ENCODE measurements around the gene SIPA1L3.

Gene SIPA1L3

DNA sequence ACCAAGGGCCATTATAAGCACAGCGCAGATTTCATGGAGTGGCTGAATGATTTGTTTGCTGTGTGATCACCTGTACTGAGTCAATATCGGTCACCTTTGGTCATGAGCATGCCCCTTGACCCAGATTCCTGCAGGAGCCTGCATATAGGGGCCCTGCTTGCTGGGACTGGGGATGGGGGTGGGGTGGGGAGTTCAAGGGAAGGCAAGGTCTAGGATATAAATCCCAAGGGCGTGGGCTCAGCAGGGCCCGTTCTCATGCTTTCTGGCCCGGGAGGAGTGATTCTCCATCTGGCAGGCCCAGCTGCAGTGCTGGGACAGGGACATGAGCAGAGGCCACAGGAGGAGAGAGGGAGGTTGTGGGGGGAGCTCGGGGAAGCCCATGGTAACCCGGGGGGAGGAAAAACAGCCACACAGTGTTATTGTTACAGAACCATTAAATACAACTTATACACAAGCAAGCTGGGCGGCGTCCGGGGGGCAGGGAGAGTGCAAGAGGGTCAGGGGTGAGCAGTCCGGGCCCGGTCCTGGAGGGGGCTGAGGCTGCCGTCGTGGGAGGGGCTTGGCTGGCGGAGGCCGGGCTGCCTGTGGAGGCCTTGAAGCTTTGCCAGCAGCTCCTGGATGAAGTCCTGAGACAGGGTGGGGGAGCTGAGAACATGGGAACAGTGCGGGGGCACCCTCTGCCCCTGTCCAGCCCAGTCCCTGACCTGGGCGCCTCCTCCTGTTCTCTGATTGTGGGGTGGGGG lies 344.0 kb downstream of the SIPA1L3 start:
- DNase-seq (ENCODE audit: insufficient read length, low spot score) (no peak), FAIRE-seq (no peak)

DNA sequence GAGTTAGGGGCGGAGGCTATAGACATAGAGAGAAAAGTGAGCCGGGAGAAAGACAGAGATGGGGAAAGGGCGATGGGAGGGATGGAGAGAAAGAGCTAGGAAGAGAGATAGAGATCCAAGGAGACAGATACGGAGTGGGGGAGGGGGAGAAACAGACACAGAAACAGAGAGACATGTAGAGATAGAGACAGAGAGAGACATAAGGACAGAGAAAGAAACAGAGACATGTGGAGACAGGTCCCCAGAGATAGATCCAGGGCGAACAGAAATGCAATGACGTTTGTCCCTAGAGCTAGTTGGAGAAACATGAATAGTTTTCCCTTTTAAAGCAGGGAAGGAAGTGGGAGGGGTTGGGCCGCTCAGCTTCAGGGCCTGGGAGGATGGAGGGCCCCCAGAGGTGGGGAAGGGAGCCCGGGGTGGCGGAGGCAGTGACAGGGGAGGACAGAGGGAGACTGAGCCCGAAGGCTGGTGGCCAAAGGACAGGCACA lies 344.6 kb downstream of the SIPA1L3 start:
- no peak for FAIRE-seq
- no peak for DNase-seq (ENCODE audit: insufficient read length, low spot score)

DNA sequence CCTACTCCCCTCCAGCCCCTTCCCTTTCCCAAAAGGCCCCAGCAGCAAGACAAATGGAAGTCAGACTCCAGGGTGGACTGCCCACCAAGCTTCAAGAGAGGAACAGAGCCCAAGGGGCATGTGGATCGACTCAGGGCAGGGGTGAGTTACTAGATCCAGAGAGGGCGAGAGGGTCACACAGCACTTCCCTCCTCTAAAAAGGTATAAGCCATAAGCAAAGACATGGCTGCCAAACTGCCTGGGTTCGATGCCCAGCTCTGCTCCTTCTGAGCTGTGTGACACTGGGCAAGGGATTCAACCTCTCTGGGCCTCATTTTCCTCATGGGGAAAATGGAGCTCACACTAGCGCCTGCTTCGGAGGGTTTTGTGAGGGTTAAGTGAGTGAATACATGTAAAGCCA lies 345.4 kb downstream of the SIPA1L3 start:
- FAIRE-seq, result no peak
- DNase-seq (ENCODE audit: insufficient read length, low spot score), result no peak

DNA sequence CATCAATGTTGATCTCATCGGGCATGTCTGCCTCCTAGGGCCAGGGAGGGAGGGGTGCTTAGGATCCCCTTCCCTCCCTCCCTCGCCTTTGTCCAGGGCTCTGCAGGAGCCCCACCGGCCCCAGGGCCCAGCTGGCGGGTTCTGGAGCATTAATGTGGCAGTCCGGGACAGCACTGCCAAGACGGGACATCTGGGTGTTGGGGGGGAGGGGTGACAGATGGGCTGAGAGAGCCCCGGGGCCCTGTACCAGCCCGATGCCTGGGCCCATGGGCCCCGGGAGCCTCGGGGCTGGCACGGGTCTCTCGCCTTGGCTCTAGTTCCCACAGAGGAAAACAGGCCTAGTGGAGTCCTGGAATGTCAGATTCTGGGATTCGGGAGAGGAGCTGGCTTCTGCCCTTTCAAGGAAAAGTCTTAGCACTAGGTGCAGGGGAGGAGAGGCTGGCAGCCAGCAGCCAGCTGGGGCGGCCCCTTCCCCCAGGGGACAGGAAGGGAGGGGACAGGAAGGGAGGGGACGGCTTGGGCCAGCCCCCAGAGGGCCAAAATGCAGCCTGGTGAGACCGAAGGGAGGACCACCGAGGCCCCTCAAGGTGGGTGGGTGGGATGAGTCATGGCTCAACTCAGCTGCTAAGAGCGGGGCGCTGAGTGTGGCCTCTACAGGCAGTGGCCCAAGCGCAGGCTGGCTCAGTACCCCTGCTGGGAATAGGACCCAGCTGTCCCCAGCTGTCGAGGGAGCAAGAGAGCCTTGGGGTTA lies 346.1 kb downstream of the SIPA1L3 start:
- DNase-seq (ENCODE audit: insufficient read length, low spot score) (no peak), FAIRE-seq (peak; percentile 11)

DNA sequence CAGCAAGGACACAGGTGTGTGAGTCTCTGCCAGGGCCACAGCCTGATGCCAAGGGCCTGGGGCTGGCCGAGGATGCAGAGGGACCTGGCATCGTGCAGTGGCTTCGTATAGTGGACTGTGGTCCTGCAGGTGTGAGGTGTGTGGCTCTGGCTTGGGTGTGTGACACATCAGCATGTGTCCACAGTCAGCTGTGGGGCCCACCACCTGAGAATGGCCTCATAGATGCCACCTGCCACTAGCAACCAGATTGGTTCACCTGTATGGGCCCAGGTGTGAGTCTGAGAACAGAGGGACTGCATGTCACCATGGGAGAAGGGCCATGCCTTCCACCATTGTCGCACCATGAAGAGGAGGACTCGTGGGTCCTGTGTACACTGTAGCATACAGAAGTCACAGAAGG lies 346.8 kb downstream of the SIPA1L3 start:
- FAIRE-seq, result no peak

DNA sequence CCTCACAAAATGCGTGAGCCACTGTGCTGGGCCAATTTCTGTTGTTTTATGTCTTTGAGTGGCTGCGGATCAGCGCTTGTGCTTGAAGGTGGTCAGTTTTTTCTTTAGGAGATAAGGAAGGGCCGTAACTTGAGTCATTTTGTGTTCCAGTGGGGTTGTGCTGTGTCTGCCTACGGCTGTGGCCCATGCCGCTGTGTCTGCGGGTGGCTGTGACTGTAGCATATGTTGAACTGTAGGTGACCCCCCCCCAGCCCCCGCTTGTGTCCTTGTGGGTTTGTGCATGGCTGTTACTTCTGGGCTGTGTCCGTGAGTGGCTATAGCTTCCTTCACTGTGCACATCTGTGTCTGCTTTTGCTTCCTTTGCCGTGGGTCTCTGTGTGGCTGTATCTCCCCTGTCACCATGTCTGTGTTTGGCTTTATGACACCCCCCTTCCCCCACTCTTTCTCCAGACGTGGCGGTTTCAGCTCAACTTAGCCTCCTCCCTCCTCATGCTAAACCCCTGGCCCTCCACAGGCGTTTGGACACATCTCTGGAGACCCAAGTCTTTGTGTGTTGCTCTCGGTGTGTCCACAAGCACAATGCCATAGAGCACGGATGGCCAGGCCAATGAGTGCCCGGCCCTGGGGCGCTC lies 348.5 kb downstream of the SIPA1L3 start:
- FAIRE-seq, result peak; percentile 31
- no peak for DNase-seq (ENCODE audit: insufficient read length, low spot score)

More for the DNA sequence above, 346.8 kb downstream of the SIPA1L3 start:
- no peak for DNase-seq (ENCODE audit: insufficient read length, low spot score)

All from GM19239 (cell line).